ENCODE data around the gene CALML6.
A peak's percentile ranks its signal among the peaks of the same experiment; 100 is the strongest.

The CALML6 gene

DNA sequence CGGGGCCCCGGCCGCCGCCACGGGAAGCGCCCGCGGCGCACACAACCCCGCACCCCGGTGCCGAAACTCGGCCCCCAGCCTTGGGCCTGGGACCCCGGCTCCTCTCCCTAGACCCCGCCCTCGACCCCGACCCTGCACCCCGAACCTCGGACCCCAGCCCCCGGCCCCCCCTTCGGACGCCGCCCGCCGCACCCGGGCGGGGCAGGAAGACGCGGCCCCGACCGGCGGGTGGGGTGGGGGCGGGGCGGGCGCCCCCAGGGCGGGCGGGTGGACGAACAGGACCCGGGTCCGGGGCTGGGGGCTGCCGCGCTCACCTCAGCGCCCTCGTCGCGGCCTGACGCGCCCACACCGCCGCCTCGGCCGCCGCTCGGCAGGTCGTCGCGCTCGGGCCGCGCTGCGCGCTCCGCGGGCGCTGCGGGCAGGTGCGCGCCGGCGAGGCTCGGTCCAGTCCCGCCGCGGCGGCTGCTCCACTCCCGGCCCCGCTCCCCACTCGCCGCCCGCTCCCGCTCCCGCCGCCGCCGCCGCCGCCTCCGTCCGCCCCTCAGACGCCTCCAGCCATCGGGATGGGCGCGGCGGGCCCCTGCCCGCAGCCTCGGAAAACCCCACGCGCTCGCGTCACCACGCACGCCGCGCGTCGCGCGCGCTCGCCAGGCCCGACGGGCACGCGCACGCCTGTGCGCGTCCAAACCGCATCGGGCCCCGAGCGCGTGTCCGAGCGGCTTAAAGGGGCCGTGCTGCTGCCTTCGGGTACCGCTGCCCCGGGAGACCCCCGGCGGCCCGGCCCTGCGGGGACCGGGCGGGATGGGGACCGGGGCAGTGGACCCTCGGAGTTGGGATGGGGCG, 24.3 kb upstream of the CALML6 start, which contains the start of gene GNB1:
TSS of gene GNB1 (minus strand) at position 582 of the 843 bp plus-strand sequence. CDS start 65,634 bp downstream, outside the sequence.
- DNase-seq, result peak; percentile 88
- in situ Hi-C loops (cut with HindIII; ENCODE audit: low pct_ligation_motif_present, low pct_unique_long_range_greater_than_20kb, low sequenced_read_pairs), result no loop called here

DNA sequence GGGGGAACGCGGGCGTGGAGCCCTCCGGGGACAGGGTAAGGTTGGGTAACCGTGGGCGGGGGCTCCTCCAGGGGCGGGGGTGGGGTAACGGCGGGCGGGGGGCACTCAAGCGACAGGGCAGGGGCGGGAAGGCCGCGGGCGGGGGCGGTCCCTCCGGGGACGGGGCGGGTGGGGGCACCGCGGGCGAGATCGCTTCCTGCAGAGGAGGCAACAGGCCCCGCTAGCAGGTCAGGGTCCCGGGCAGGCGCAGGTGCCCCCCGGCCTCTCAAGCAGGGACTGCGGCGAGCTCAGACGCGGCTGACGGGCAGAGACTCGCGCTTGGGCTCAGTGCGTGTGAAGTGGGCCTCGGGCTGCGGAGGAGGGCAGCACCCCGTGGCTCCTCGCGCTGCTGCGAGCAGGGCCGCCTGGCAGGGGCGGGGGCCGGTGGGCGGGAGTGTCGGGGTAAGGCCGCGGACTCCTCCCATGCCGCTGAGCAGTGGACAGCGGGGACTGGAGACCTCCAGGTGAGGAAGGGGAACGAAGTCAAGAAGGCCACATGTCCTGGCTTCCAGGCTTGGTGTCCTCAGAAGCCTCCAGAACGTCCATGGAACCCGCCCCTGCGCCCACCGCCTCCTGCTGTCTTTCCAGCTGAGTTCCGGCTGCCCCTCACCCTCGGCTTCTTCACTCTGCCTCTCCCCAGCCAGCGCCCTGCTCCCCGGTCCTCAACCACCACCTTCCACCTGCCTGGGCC, 23.5 kb upstream of the CALML6 start:
- in situ Hi-C loops (cut with HindIII; ENCODE audit: low pct_ligation_motif_present, low pct_unique_long_range_greater_than_20kb, low sequenced_read_pairs), result no loop called here
- DNase-seq, result peak; percentile 65

DNA sequence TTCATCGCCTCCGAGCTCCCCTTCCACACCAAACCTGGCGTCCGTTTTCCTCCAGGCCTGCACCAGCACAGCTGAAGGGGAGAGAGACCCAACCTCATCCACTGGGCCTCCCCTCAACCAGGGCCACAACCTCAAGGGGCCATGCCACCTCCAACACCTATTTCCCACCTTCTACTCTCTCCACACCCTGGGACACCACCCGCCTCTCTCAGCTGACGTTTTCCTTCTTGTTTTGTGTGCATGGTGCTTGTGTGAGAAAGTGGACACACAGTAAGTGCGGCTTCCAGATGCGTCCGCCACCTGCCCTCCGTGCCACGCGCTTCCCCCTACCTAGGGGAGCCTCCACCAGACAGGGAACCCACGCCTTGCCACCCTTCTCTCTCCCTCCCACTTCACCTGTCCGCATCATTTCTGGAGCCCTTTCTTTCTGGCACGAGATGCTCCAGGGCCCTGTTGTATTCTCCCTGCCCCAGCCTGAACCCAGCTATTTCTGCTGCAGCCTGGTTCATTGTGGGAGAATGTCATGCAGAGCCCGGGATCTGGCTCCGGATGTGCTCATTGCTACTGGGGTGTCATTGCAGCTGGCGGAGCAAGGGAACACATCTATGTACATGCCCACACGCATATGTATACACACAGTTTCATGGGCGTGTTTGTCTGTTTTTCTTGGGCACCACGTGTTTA, 22.8 kb upstream of the CALML6 start:
- in situ Hi-C loops (cut with HindIII; ENCODE audit: low pct_ligation_motif_present, low pct_unique_long_range_greater_than_20kb, low sequenced_read_pairs), result no loop called here
- DNase-seq, result no peak

DNA sequence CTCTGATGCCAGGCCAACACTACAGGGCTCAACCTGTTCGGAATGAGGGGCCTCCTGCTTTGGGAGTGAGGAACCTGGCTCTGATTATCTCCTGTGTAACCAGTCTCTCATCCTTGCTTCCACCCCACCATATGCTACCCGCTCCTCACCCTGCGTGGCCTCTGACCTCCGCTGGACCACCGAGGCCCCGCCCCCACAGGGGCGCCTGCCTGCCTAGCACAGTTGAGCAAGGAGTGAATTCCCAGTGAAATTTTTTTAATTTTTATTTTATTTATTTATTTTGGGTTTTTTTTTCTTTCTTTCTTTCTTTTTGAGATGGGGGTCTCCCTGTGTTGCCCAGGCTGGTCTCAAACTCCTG, 22.3 kb upstream of the CALML6 start:
- DNase-seq, result no peak
- in situ Hi-C loops (cut with HindIII; ENCODE audit: low pct_ligation_motif_present, low pct_unique_long_range_greater_than_20kb, low sequenced_read_pairs), result no loop called here

DNA sequence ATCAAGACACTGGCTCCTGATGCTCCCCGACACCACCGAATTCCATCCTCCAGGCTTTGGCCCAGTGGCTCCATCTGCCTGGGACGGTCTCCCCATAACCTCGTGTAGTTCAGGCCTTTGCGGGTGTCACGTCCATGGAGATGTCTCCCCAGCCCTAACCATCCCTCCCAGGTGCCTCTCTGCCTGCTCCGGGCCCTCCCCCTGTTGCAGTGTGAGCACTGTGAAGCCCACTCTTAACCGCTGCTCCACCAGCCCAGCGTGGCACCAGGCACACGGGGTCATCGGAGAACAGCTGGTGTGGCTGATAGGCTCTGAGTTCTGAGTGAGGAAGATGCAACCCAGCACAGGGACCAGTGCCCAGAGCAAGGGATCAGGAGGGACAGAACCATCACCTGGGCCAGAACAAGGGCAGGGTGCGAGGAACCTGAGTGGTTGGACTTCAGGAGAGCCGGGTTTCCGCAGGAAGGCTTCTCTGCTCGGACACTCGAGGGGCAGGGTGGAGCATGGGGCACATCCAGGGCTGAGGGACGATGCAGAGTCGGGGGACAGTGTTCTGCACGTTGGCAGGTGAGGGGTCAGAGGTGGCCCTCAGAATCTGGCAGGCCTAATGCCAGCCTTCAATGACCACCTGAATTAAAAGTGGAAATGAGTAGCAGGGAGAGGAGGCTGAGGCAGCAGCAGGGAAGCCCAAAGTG, 21.6 kb upstream of the CALML6 start:
- in situ Hi-C loops (cut with HindIII; ENCODE audit: low pct_ligation_motif_present, low pct_unique_long_range_greater_than_20kb, low sequenced_read_pairs), result no loop called here

DNA sequence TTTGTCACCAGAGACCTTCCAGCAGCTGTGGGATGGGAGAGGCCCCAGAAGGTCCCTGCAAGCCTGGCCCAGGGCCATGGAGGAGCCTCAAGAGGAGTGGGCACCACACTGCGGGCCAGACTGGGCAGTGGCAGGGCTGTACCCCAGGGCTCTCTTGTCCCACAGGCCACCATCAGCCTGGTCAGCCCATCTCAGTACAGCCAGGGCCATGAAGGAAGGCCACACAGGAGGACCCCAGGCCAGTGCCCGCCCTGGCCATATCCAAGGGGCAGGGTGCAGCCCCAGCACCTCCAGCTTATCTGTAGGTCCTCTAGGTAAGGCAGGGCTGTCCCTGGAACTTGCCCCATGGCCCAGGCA, 21.1 kb upstream of the CALML6 start:
- in situ Hi-C loops (cut with HindIII; ENCODE audit: low pct_ligation_motif_present, low pct_unique_long_range_greater_than_20kb, low sequenced_read_pairs), result no loop called here
- no peak for DNase-seq

More for the DNA sequence above, 21.6 kb upstream of the CALML6 start:
- no peak for DNase-seq

DNA sequence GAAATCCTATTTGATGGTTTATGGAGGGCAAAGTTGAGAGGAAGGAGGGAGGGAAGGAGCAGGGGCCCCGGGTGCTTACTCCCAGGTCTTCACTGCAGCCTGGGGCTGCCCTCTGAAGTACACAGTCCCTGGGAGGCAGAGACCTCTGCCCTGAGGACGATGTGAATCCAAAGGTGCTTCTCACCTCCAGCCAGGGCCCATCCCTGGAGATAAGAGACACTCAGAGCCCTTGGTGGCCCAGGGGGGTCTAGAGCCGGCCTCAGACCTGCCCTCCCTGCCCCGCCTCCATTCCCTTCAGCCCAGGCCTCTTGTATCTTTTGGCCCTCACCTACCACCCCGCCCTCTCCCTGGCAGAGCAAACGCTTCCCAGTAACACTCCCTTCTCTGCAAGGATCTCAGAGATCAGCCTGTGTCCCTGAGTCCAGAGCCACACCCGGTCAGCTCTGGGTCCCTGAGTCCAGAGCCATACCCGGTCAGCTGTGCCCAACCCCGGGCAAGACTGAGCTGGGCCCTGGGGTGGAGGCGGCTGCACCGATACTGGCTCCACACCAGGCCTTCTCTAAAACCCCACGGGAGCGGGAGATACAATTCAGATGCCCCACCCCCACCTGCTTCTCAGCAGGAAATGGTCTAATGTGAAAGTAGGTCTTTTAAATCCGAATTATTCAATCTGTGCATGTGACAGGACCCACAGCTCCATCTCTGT, 20.6 kb upstream of the CALML6 start:
- in situ Hi-C loops (cut with HindIII; ENCODE audit: low pct_ligation_motif_present, low pct_unique_long_range_greater_than_20kb, low sequenced_read_pairs), result no loop called here
- DNase-seq, result no peak

DNA sequence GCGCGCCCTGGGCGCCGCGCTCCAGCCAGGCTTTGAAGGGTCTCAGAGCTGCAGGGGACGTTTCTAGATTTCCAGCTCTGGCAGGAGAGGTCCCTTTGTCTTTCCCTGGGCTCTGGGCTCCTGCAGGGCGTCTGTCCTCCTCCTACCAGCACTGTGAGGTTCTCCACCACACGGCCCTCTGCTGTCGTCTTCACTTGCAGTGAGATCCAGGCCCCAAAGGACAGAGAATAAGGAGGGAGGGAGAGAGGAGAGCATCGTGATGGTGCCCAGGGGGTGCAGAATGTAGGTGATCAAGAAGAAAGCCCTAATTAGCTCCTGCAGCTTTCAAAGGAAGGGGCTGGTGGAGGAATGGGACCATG, 20.0 kb upstream of the CALML6 start:
- in situ Hi-C loops (cut with HindIII; ENCODE audit: low pct_ligation_motif_present, low pct_unique_long_range_greater_than_20kb, low sequenced_read_pairs), result no loop called here
- DNase-seq, result no peak

DNA sequence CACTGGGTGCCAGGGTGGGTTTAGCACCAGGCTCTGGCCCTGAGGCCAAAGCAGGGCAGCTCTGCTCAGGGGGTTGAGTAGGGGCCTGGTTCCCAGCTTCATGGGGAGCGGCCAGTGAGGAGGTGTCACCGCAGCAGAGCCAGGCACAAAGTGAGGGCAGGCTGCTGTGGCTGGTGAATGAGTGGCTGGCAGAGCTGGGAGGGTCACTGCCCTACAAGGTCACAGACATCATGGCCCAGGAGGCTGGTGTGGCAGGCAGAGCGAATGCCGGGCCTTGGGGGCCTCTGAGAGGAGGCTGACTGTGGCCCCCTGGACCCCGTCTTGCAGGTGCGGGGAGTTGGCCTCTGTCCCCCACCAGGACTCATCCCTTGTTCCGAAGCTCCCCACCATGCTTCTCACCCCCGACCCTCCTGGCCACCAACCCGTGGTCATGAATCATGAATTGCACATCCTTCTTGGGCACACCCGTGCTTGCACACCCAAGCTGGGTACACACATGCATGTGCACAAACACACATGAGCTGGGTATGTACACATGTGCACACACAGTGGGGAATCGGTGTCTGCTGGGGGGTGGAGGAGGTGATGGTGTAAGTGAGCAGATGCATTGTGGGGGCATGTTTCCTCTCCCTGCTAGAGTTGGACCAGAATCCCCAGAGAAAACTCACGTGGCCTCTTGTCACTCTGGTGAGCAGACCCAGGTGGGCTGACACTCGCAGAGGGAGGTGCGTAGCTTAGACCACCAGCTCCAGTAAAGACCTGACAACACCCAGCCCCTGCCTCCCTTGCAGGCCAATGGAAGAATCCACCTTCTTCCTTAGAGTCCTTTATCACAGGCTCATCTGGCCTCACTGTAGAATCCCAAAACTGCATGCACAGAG, 19.4 kb upstream of the CALML6 start:
- in situ Hi-C loops (cut with HindIII; ENCODE audit: low pct_ligation_motif_present, low pct_unique_long_range_greater_than_20kb, low sequenced_read_pairs), result no loop called here
- no peak for DNase-seq

DNA sequence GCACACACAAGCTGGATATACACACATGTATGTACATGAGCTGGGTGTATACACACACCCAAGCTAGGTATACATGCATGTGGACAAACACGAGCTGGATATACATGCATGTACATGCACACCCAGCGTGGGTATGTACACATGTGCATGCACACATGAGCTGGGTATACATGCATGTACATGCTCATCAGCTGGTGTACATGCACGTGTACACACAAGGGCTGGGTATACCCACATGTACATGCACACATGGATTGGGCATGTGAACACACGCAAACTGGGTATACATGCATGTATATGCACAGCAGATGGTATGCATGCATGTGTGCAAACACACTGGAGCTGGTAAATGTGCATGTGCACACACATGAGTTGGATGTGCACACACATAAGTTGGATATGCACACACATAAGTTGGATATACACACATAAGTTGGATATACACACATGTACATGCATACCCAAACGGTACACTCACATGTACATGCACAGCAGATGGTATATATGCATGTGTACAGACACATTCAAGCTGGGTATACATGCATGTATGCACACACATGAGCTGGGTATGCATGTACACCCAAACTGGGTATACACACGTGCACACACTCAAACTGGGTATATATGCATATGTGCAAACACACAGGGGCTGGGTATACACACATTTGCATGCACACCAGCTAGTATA, 16.7 kb upstream of the CALML6 start:
- in situ Hi-C loops (cut with HindIII; ENCODE audit: low pct_ligation_motif_present, low pct_unique_long_range_greater_than_20kb, low sequenced_read_pairs), result no loop called here
- no peak for DNase-seq

DNA sequence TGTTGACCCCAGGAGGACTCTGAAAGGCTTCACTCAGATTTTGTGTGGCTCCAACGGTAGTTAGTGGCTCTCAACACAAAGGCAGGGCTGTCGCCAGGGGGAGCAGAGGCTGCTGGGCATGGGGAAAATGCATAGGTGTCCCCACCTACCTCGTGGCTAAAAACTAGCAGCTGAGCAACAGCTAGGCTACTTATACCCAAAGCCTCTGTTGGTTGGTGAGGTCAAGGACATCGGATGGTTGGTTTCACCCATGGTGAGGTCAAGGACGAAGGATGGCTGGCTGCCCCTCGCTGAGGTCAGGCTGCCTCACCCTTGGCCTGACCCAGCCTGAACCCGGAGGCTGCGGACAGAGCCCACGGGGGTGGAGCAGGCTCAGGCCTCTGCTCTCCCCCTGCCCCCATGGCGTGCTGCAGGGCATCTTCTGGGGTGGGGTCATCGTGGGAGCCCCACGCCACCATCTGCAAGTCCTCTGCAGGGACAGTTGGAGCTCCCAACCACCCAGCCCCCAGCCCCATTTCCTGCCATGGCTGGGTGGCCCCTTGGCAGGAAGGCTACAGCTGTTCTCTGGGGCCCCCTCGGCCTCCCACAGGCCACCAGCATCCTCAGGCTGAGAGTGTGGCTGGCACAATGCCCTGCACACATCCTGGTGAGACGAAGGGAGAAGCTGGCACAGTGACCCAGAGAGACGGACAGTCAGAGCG, 15.6 kb upstream of the CALML6 start:
- in situ Hi-C loops (cut with HindIII; ENCODE audit: low pct_ligation_motif_present, low pct_unique_long_range_greater_than_20kb, low sequenced_read_pairs), result no loop called here
- no peak for DNase-seq

DNA sequence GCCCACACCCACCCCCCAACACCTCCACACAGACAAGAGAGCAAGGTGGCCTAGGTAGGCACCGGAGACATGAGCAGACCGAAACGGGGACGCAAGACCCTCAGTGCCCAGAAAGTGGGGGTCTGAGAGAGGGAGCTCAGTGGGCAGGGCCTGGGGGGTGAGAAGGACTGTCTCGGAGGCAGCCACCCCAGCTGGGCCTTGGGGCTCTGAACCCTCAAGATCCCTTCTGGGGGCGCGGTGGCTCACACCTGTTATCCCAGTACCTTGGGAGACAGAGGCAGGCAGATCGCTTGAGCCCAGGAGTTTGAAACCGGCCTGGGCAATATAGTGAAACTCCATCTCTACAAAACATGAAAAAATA, 15.1 kb upstream of the CALML6 start:
- in situ Hi-C loops (cut with HindIII; ENCODE audit: low pct_ligation_motif_present, low pct_unique_long_range_greater_than_20kb, low sequenced_read_pairs), result no loop called here
- no peak for DNase-seq

DNA sequence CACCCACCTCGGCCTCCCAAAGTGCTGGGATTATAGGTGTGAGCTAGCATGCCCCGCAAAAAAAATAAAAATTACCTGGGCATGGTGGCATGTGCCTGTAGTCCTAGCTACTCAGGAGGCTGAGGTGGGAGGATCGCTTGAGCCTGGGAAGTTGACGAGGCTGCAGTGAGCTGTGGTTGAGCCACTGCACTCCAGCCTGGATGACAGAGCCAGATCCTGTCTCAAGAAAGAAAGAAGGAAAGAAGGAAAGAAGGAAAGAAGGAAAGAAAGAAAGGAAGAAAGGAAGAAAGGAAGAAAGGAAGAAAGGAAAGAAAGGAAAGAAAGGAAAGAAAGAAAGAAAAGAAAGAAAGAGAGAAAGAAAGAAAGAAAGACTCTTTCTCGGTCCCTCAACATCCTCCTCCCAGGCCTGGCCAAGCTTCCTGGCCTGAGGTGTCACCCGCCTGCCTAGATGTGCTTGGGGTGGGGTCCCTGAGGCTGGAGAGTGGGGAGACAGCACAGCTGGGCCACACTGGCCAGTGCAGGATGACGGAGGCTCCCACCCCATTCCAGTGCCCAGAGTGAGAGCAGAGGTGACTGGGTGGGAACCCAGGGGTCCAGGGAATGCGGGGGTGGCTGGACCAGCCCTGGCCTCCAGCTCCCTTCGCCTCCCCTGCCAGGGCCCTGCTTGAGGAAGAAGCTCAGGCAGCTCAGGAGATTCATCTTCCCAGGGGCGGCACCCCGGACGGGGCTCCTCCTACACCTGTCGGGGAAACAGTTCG, 14.0 kb upstream of the CALML6 start:
- no peak for DNase-seq
- in situ Hi-C loops (cut with HindIII; ENCODE audit: low pct_ligation_motif_present, low pct_unique_long_range_greater_than_20kb, low sequenced_read_pairs), result no loop called here

DNA sequence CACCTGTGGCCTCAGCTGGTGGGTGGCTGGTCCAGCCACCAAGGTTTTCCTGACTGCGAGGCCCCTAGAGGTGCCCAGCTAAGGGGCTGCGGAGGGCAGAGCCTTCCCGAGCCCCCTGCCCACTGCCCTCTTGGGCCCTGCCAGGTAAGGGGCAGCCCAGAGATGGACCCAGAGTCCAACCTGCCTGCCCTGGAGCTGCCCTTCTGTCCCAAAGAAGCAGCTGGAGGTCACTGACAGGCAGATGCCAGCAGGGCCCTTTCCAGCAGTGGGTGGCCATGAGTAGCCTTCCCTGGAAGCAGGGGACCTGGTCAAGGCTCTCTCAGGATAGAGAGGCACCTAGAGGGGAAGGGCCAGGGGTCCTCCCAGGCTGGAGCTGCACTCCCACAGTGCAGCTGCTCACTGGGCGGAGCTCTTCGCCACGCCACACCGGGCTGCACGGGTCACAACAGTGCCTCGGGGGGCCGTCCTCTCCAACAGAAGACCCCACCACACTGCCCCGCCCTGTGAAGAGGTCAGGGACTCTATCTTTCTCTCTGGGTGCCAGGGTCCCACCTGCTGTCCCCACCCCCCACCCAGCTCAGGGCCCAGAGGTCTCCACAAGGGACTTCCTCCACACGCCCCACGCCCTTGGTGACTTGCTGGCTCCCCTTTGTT, 13.3 kb upstream of the CALML6 start:
- DNase-seq, result no peak
- in situ Hi-C loops (cut with HindIII; ENCODE audit: low pct_ligation_motif_present, low pct_unique_long_range_greater_than_20kb, low sequenced_read_pairs), result no loop called here

DNA sequence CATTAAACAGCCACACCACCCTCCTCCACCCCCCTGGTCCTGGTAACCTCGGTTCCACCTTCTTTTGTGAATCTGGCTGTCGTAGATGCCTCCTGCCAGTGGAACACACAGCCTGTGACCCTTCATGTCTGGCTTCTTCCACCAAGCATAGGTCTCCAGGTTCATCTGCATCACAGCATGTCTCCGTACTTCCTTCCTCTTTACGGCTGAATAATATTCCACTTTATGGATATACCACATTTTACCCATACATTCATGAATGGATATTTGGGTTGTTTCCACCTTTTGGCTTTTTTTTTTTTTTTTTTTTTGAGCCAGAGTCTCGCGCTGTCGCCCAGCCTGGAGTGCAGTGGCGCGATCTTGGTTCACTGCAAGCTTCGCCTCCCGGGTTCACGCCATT, 11.8 kb upstream of the CALML6 start:
- no peak for DNase-seq
- in situ Hi-C loops (cut with HindIII; ENCODE audit: low pct_ligation_motif_present, low pct_unique_long_range_greater_than_20kb, low sequenced_read_pairs), result no loop called here

Measured in ACHN (cell line).